AG10803 (cell line): Measurements from ENCODE around the gene SSH2.
"Not testable (repeated sequence)": the region's sequence is repeated elsewhere in the genome, so short reads cannot be mapped to it uniquely, and the experiment has no call there.

Experiments
- DNase-seq: peaks from one replicate; pipeline ENCODE4 v3.0.0; 2010; ENCODE audit warnings: low read depth
- H3K4me3 ChIP-seq: 2 replicates; pipeline ENCODE4 v1.5.1; 2011; ENCODE audit warnings: mild to moderate bottlenecking, low read length, control low read depth
- TF ChIP-seq, protein P1 (sequence below): conservative IDR thresholded peaks from 2 replicates; pipeline ENCODE4 v1.5.1; 2011; ENCODE audit warnings: mild to moderate bottlenecking, low read length, control low read depth, inconsistent platforms

Gene SSH2

DNA sequence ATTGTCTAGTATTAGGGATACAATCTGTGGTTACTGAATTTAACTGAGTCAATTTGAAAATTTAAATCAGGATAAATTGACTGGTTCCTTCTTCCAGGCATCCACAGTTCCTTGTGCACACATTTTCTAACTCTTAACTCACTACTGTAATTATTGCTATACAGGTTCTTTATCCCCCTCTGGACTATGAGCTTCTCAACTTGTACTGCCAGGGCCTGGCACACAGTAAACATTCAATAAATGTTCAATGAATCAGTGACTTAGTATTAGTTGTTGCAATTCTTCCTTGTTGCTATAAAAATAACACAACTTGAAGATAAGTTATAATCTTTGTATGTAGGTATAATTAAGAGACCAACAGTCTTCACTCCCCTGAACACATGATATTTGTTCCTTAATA, 67.9 kb downstream of the SSH2 start:
- no peak overlapping the region for H3K4me3 ChIP-seq
- TF ChIP-seq, protein P1, sequence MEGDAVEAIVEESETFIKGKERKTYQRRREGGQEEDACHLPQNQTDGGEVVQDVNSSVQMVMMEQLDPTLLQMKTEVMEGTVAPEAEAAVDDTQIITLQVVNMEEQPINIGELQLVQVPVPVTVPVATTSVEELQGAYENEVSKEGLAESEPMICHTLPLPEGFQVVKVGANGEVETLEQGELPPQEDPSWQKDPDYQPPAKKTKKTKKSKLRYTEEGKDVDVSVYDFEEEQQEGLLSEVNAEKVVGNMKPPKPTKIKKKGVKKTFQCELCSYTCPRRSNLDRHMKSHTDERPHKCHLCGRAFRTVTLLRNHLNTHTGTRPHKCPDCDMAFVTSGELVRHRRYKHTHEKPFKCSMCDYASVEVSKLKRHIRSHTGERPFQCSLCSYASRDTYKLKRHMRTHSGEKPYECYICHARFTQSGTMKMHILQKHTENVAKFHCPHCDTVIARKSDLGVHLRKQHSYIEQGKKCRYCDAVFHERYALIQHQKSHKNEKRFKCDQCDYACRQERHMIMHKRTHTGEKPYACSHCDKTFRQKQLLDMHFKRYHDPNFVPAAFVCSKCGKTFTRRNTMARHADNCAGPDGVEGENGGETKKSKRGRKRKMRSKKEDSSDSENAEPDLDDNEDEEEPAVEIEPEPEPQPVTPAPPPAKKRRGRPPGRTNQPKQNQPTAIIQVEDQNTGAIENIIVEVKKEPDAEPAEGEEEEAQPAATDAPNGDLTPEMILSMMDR, result no peak
- DNase-seq, result no peak

DNA sequence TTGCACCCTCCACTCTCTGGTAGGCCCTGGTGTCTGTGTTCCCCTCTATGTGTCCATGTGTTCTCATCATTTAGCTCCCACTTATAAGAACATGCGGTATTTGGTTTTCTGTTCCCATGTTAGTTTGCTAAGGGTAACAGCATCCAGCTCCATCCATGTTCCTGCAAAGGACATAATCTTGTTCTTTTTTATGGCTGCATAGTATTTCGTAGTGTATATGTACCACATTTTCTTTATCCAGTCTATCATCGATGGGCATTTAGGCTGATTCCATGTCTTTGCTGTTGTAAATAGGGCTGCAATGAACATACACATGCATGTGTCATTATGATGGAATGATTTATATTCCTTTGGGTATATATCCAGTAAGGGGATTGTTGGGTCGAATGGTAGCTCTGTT, 70.6 kb downstream of the SSH2 start:
- not testable (repeated sequence) for DNase-seq, H3K4me3 ChIP-seq

DNA sequence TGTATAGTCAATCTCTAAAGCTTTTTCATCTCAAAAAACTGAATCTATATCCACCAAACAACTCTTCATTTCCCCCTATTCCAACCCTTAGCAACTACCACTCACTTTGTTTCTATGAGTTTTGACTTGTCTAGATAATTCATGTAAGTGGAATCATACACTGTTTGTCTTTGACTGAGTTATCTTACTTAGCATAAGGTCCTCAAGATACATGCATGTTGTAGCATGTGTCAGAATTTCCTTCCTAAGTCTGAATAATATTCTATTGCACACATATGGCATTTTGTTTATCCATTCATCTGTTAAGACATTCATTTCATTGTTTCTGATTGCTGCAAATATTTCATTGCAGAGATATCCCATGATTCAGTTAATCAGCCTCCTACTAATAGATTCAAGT, 72.2 kb downstream of the SSH2 start:
- no peak overlapping the region for H3K4me3 ChIP-seq
- DNase-seq, result no peak
- TF ChIP-seq, protein P1, result no peak

DNA sequence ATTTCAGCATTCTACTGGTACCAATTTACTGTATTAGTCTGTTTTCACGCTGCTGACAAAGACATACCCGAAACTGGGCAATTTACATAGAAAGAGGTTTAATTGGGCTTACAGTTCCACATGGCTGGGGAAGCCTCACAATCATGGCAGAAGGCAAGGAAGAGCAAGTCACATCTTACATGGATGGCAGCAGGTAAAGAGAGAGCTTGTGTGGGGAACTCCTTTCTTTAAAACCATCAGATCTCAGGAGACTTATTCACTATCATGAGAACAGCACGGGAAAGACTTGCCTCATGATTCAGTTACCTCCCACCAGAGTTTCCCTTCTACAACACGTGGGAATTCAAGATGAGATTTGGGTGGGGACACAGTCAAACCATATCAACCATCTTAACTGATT, 72.9 kb downstream of the SSH2 start:
- DNase-seq, H3K4me3 ChIP-seq: not testable (repeated sequence)

DNA sequence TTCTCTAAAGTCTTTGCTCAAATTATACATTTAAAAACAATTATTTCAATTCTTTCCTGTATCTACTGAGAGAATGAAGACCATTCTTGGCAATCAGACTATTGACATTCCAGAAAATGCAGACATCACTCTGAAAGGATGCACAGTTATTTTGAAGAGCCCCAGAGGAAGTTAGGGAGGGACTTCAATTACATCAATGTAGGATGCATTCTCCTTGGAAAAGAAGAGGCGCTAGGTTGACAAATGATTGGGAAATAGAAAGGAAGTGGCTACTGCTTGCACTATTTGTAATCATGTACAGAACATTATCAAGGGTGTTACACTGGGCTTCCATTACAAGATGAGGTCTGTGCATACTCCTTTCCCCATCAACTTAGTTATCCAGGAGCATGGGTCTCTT, 74.3 kb downstream of the SSH2 start:
- peak; percentile 89 for DNase-seq
- TF ChIP-seq, protein P1, result no peak
- H3K4me3 ChIP-seq, result no peak overlapping the region

DNA sequence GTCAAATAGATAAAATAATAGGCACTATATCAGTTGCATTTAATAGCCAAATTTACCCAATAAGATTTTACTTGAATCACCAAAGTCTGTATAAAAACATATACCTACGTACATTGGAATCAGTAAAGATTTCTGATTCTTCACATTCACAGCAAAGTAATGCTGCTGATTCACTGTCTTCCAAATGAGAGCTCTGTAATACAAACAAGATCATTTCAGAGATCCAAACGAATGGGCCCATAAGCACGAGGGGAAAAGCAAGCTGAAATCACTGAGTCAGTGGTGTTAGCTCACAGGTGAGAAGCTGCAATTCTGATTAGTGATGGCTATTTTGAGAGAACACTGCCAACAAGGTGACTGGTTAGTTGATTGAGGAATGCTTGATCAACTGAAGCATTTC, 81.3 kb downstream of the SSH2 start:
- DNase-seq, result no peak
- H3K4me3 ChIP-seq, result no peak overlapping the region
- TF ChIP-seq, protein P1, result no peak

DNA sequence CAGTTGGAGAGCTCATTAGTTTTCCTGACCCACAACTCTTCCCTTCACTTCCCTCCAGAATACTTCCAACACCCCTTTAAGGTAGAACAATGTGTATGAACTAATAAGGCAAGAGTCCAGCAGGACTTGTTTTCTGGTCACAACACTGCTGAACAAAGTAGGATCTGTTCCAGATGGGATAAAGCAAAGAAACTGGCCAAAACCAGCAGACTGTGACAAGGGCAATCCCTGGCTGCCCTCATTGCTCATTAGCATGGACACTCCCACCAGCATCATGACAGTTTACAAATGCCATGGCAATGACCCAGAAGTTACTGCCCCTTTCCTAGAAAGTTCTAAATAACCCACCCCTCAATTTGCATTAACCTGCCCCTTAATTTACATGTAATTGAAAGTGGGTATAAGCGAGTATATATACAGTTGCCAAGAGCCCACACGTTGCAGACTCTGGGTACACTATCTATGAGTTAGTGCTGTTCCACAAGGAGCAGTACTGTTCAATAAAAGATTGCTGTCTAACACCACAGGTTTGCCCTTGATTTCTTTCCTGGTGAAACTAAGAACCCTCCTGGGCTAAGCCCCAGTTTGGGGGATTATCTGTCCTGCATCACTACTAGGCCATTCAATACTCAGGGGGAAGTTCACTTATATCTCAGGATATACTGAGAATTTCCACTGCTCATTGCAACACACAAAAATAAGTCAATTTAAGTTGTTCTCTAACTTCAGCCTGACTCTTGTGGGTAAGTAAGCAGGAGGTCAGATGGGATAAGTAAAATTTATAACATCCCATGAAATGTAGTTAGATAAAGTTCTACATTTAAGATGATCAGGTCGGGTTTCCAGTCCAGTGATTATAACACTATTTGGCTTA, 82.3 kb downstream of the SSH2 start:
- no peak for DNase-seq
- TF ChIP-seq, protein P1, result no peak

DNA sequence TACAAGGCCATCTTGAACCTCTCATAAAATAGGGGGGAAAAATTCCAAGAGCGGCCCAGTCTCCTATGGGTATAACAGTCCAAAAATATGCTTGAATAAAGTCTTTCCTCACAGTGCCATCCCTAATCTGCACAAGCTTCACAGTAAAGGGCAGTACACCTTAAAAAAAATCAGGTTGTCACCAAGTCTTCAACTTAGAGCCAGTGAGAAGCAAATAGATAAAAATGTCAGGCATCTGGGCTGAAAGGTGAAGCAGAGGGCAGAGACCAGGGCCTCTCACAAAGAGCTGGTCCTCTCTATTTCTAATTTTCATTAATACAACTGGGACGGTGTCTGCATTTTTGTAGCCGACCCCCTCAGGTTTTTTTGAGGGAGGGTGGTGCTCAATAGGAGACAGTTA, 82.9 kb downstream of the SSH2 start:
- H3K4me3 ChIP-seq, result no peak overlapping the region
- TF ChIP-seq, protein P1, result no peak
- DNase-seq, result no peak

More for the DNA sequence above, 82.3 kb downstream of the SSH2 start:
- no peak overlapping the region for H3K4me3 ChIP-seq
